Bronchial epithelial cell (primary cell): Measurements from ENCODE around the gene FAAH. TPM values are rescaled to one million over a fixed set of nuclear protein-coding genes. Genes with fewer than 3 reads are reported as not detected.

Source experiments
- DNase-seq: peaks from one replicate; pipeline ENCODE4 v3.0.0-alpha.2; 2010; ENCODE audit warnings: low read depth
- FAIRE-seq: peaks from 2 replicates; lab custom pipeline; 2011; peaks lifted over from hg19 to GRCh38; lab: Jason Lieb, UNC
- H3K27me3 ChIP-seq: 2 replicates; pipeline ENCODE4 v1.5.1; 2011; ENCODE audit warnings: low read length; ENCODE audit not compliant: control insufficient read depth, insufficient read depth
- H3K36me3 ChIP-seq: 2 replicates; pipeline ENCODE4 v1.5.1; 2011; ENCODE audit warnings: low read length; ENCODE audit not compliant: control insufficient read depth, insufficient read depth
- H3K4me3 ChIP-seq: 2 replicates; pipeline ENCODE4 v1.5.1; 2011; ENCODE audit warnings: mild to moderate bottlenecking, low read depth, low read length, control low read depth
- CTCF ChIP-seq: IDR thresholded peaks from 2 replicates; pipeline ENCODE4 v1.5.1; 2011; ENCODE audit warnings: mild to moderate bottlenecking, moderate library complexity, low read length, control low read depth, inconsistent platforms; ENCODE audit not compliant: insufficient read depth, severe bottlenecking
- total RNA-seq: library from RNA; depleted of rRNA; stranded (reverse); fragments of >200 nt; gene quantifications from 2 replicates; pipeline ENCODE4 v1.2.1, GENCODE V29; 2014

Gene FAAH
- total RNA-seq, 1 donor from 2014 or later: 10.5 TPM

DNA sequence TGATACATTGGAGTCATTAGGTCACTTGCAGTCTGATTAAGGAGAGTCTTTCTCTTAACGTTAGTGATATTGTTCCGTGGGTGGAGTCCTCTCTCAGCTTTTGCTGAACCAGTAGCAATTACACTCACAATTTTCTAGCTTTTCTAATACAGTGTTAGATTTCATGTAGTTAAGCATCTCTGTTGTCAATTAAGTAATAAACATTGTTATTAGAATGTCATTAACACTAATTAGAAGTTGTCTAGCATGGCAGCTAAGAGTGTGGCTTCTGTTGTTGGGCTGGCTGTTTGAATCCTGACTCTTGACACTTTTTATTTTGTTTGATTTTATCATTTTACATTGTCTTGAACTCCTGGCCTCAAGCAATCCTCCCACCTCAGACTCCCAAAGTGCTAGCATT is 33.4 kb downstream of the FAAH start:
- H3K27me3 ChIP-seq: no peaks in the 10 kb centered on the region
- H3K36me3 ChIP-seq: no peaks in the 10 kb centered on the region
- DNase-seq (no peak), FAIRE-seq (no peak)
- no peak overlapping the region for H3K4me3 ChIP-seq
- TF ChIP-seq CTCF: no peak

GRCh38 chr1:46429436-46429835 is 35.3 kb downstream of the FAAH start:
- no peak for DNase-seq
- Histone ChIP-seq H3K36me3 (no peaks in the 10 kb centered on the region), H3K27me3 (no peaks in the 10 kb centered on the region), H3K4me3 (no peak overlapping the region)
- no peak for TF ChIP-seq CTCF
- no peak for FAIRE-seq

- H3K36me3 ChIP-seq: no peaks in the 10 kb centered on the region
- DNase-seq (no peak), FAIRE-seq (no peak)
- no peak for TF ChIP-seq CTCF
- no peaks in the 10 kb centered on the region for H3K27me3 ChIP-seq
- H3K4me3 ChIP-seq: no peak overlapping the region
These were observed 37.6 kb downstream of the FAAH start for GRCh38 chr1:46431695-46432094.

DNA sequence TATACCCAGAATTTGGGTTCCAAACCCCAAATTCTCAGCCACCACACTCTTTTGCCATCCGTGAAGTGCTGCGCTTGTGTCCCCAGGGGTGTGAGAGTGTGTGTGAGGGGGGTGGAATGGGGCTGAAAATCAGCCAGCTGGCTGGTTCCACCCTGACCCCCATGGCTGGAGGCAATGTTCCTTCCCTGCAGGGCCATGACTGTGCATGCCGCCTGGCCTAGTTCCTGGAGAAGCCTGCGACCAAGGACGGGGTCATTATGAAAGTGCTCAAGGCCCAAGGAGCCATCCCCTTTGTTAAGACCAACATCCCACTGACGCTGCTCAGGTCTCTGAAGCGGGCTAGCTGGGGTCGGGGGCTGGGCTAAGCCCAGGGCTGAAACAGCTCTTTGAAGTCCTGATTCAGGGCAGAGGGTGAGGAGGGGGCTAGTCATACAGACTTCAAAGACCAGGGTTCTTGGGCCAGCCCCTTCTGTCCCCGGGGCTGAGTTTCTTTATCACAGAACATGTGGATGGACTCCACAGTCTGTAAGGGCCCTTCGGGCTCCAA is 38.7 kb downstream of the FAAH start:
- H3K4me3 ChIP-seq: no peak overlapping the region
- no peak for TF ChIP-seq CTCF
- no peaks in the 10 kb centered on the region for H3K27me3 ChIP-seq
- DNase-seq (no peak), FAIRE-seq (no peak)
- H3K36me3 ChIP-seq: no peaks in the 10 kb centered on the region

DNA sequence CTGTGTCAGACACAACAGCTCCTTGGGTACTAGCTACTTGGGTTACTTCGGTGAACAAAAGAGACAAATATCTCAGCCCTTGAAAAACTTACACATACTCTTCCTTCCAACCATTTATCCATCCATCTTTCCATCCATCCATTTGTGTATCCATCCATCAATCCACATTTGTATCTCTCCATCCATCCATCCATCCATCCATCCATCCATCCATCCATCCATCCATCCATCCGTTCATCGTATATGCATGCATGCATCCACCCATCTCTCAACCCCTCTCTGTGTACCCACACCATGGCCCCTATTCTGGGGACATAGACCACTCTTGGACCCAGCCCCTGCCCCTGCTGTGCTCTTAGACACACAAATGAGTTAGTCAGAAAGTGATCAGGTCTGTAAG is 40.2 kb downstream of the FAAH start:
- H3K36me3 ChIP-seq: no peaks in the 10 kb centered on the region
- H3K27me3 ChIP-seq: no peaks in the 10 kb centered on the region
- FAIRE-seq (no peak), DNase-seq (no peak)
- no peak for TF ChIP-seq CTCF
- H3K4me3 ChIP-seq: no peak overlapping the region

GRCh38 chr1:46436844-46437243 is 42.7 kb downstream of the FAAH start:
- FAIRE-seq (no peak), DNase-seq (no peak)
- Histone ChIP-seq H3K4me3 (no peak overlapping the region), H3K36me3 (no peaks in the 10 kb centered on the region), H3K27me3 (no peaks in the 10 kb centered on the region)
- TF ChIP-seq CTCF: no peak
